NCI-H1930 (cell line): ENCODE measurements around the gene LMBRD2.
A peak's percentile ranks its signal among the peaks of the same experiment; 100 is the strongest.
"Not testable (repeated sequence)": the region's sequence is repeated elsewhere in the genome, so short reads cannot be mapped to it uniquely, and the experiment has no call there.

Experiments
- DNase-seq, 2 experiments: peaks; one replicate each; lab custom pipeline; 2025; lab: John Stamatoyannopoulos, UW

The LMBRD2 gene

GRCh38 chr5:36151434-36152323, at the start of gene LMBRD2, which contains the start of gene SKP2:
Gene LMBRD2 (minus strand): TSS chr5:36151887. CDS start chr5:36143349, 8,538 bp downstream.
Gene SKP2 (plus strand): TSS chr5:36152111. CDS start chr5:36152263, 152 bp downstream.
- peak; percentile 100 for DNase-seq

GRCh38 chr5:36200513-36200912, 48.8 kb upstream of the LMBRD2 start:
- no peak for DNase-seq

- no peak for DNase-seq
Measured at GRCh38 chr5:36199620-36200019, 47.9 kb upstream of the LMBRD2 start.

GRCh38 chr5:36198783-36199182, 47.1 kb upstream of the LMBRD2 start:
- DNase-seq, result peak in 1 of 2 experiments; percentile 37

GRCh38 chr5:36198281-36198680, 46.6 kb upstream of the LMBRD2 start:
- no peak for DNase-seq

- no peak for DNase-seq
Measured at GRCh38 chr5:36193746-36194145, 42.1 kb upstream of the LMBRD2 start.

- not testable (repeated sequence) for DNase-seq
Measured at GRCh38 chr5:36184408-36184807, 32.7 kb upstream of the LMBRD2 start.

- no peak for DNase-seq
Measured at GRCh38 chr5:36181774-36182173, 30.1 kb upstream of the LMBRD2 start.

- no peak for DNase-seq
Measured at GRCh38 chr5:36180556-36181350, 29.1 kb upstream of the LMBRD2 start.

GRCh38 chr5:36179950-36180349, 28.3 kb upstream of the LMBRD2 start:
- DNase-seq, result no peak

GRCh38 chr5:36178524-36178890, 26.8 kb upstream of the LMBRD2 start:
- no peak for DNase-seq

- DNase-seq, result no peak
Measured at GRCh38 chr5:36177715-36178523, 26.2 kb upstream of the LMBRD2 start.

GRCh38 chr5:36177154-36177553, 25.5 kb upstream of the LMBRD2 start:
- DNase-seq, result no peak

GRCh38 chr5:36175043-36175442, 23.4 kb upstream of the LMBRD2 start:
- no peak for DNase-seq

GRCh38 chr5:36174119-36174518, 22.4 kb upstream of the LMBRD2 start:
- DNase-seq, result no peak

- no peak for DNase-seq
Measured at GRCh38 chr5:36173426-36173825, 21.7 kb upstream of the LMBRD2 start.

GRCh38 chr5:36172599-36172998, 20.9 kb upstream of the LMBRD2 start:
- DNase-seq, result no peak

- no peak for DNase-seq
Measured at GRCh38 chr5:36170832-36171424, 19.2 kb upstream of the LMBRD2 start.

- no peak for DNase-seq
Measured at GRCh38 chr5:36168737-36169136, 17.1 kb upstream of the LMBRD2 start.

- DNase-seq, result no peak
Measured at GRCh38 chr5:36164461-36164860, 12.8 kb upstream of the LMBRD2 start.

- no peak for DNase-seq
Measured at GRCh38 chr5:36162810-36163486, 11.3 kb upstream of the LMBRD2 start.
